ENCODE measurements around the gene RFWD3.
"Not testable (repeated sequence)": the region's sequence is repeated elsewhere in the genome, so short reads cannot be mapped to it uniquely, and the experiment has no call there.

RFWD3 gene

GRCh38 chr16:74666425-74667254, at the start of gene RFWD3:
RFWD3 (minus strand) TSS chr16:74666877; CDS start chr16:74661449, 5,428 bp downstream.
- peak; percentile 92 to 95 for DNase-seq

- DNase-seq: no peak
These were observed 49.7 kb upstream of the RFWD3 start for GRCh38 chr16:74716355-74716754.

- DNase-seq: no peak
These were observed 47.2 kb upstream of the RFWD3 start for GRCh38 chr16:74713876-74714275.

- no peak for DNase-seq
These were observed 46.6 kb upstream of the RFWD3 start for GRCh38 chr16:74713325-74713724.

GRCh38 chr16:74711938-74712337, 45.3 kb upstream of the RFWD3 start:
- no peak for DNase-seq

GRCh38 chr16:74710401-74710800, 43.7 kb upstream of the RFWD3 start:
- no peak for DNase-seq

- peak; percentile 86 for DNase-seq
These were observed 42.8 kb upstream of the RFWD3 start for GRCh38 chr16:74709441-74709877.

GRCh38 chr16:74700438-74701225, 34.0 kb upstream of the RFWD3 start, which contains the start of gene MLKL:
MLKL (minus strand) TSS chr16:74700862; CDS start chr16:74695757, 5,105 bp downstream.
- DNase-seq: peak; percentile 65 to 68

GRCh38 chr16:74700116-74700437, 33.4 kb upstream of the RFWD3 start:
- DNase-seq: peak in 1 of 2 donors; percentile 26

GRCh38 chr16:74699666-74700065, 33.0 kb upstream of the RFWD3 start:
- DNase-seq: peak in 1 of 2 donors; percentile 6

- DNase-seq: no peak
These were observed 31.5 kb upstream of the RFWD3 start for GRCh38 chr16:74698222-74698621.

- DNase-seq: peak; percentile 42 to 60
These were observed 29.1 kb upstream of the RFWD3 start for GRCh38 chr16:74695450-74696422.

- DNase-seq: no peak
These were observed 24.6 kb upstream of the RFWD3 start for GRCh38 chr16:74691093-74691855.

GRCh38 chr16:74682556-74682955, 15.9 kb upstream of the RFWD3 start:
- DNase-seq: no peak

- no peak for DNase-seq
These were observed 14.0 kb upstream of the RFWD3 start for GRCh38 chr16:74680681-74681080.

- no peak for DNase-seq
These were observed 13.3 kb upstream of the RFWD3 start for GRCh38 chr16:74679983-74680382.

GRCh38 chr16:74677868-74678267, 11.2 kb upstream of the RFWD3 start:
- DNase-seq: no peak

GRCh38 chr16:74673876-74674275, 7.2 kb upstream of the RFWD3 start:
- no peak for DNase-seq

- not testable (repeated sequence) for DNase-seq
These were observed 2.2 kb upstream of the RFWD3 start for GRCh38 chr16:74668877-74669276.

- peak; percentile 30 to 50 for DNase-seq
These were observed 601 bp upstream of the RFWD3 start for GRCh38 chr16:74667255-74667700.

GRCh38 chr16:74666010-74666421, 661 bp downstream of the RFWD3 start:
- no peak for DNase-seq

- no peak for DNase-seq
These were observed 5.6 kb downstream of the RFWD3 start for GRCh38 chr16:74661064-74661463.

Data from stimulated activated CD4-positive, alpha-beta T cell treated with anti-CD3 and anti-CD28 coated beads, Interleukin-2, amount 100 ng/mL, for 24 hours (primary cell).